Transverse colon (tissue), 4 donors: ENCODE data around the gene PLEKHG2. TPM values are rescaled to one million over a fixed set of nuclear protein-coding genes. Genes with fewer than 3 reads are reported as not detected.
"Not testable (repeated sequence)": the region's sequence is repeated elsewhere in the genome, so short reads cannot be mapped to it uniquely, and the experiment has no call there.

Experiments used
- DNase-seq: peaks from one replicate; pipeline ENCODE4 v3.0.0-alpha.2; 2019
- H3K27ac ChIP-seq, 4 donors: fragments of 200-600 bp; sonication (generic); 2 replicates each; pipeline ENCODE4 v1.5.1; 2016 to 2018; ENCODE audit warnings: inconsistent platforms in 4 of 4
- H3K27me3 ChIP-seq: fragments of 200-600 bp; sonication (generic); 2 replicates; pipeline ENCODE4 v1.5.1; 2017; ENCODE audit warnings: inconsistent platforms
- H3K36me3 ChIP-seq, 4 donors: fragments of 200-600 bp; sonication (generic); 2 replicates each; pipeline ENCODE4 v1.5.1; 2017 to 2019; ENCODE audit warnings: inconsistent platforms in 4 of 4
- H3K4me1 ChIP-seq, 4 donors: fragments of 200-600 bp; sonication (generic); 2 replicates each; pipeline ENCODE4 v1.5.1; 2017 to 2020; ENCODE audit warnings: inconsistent platforms in 4 of 4
- H3K4me3 ChIP-seq, 4 donors: fragments of 200-600 bp; sonication (generic); 1 replicate in 1 of 4; 2 replicates in 3 of 4; pipeline versions ENCODE4 v1.5.1 to v1.6.1; 2017 to 2019; ENCODE audit warnings: inconsistent platforms in 4 of 4
- H3K9me3 ChIP-seq, 2 donors: fragments of 200-600 bp; sonication (generic); 2 replicates each; pipeline ENCODE4 v1.5.1; 2017 to 2019; ENCODE audit warnings: inconsistent platforms in 2 of 2
- CTCF ChIP-seq, 5 experiments: fragments of 200-600 bp in 3 of 5; fragments of 450-650 bp in 2 of 5; sonication (generic) in 3 of 5; IDR thresholded peaks; 1 replicate in 2 of 5; 2 replicates in 3 of 5; pipeline ENCODE4 v1.5.1; 2016 to 2017; ENCODE audit warnings: antibody characterized with exemption in 5 of 5, inconsistent platforms in 3 of 5, mild to moderate bottlenecking in 2 of 5, moderate library complexity in 1 of 5
- EP300 ChIP-seq: sonication (generic); formaldehyde crosslinking; IDR thresholded peaks from one replicate; pipeline ENCODE4 v1.6.1; 2017; ENCODE audit warnings: antibody characterized with exemption, low read depth
- POLR2A ChIP-seq: fragments of 450-650 bp; IDR thresholded peaks from one replicate; pipeline ENCODE4 v1.6.1; 2016; ENCODE audit warnings: antibody characterized with exemption, mild to moderate bottlenecking, moderate library complexity
- POLR2AphosphoS5 ChIP-seq, 3 donors: sonication (generic); formaldehyde crosslinking; IDR thresholded peaks; one replicate each; pipeline ENCODE4 v1.6.1; 2016; ENCODE audit warnings: antibody characterized with exemption in 3 of 3
- WGBS, 2 donors: methylation state at CpG; one replicate each; pipeline ENCODE4 v1.1.5; 2018; ENCODE audit warnings: low coverage in 1 of 2; 5-methylcytosine and 5-hydroxymethylcytosine counted together
- in situ Hi-C, 4 donors: fragments of 200-750 bp; cut with MboI; loops; one replicate each; pipeline versions ENCODE4 v1.15.0 to v1.15.1; 2017; ENCODE audit warnings: low sequenced_read_pairs in 3 of 4, low pct_ligation_motif_present in 1 of 4, low pct_unique_long_range_greater_than_20kb in 1 of 4
- intact Hi-C: fragments of 100-400 bp; cut with DNase I; formaldehyde crosslinking; loops from one replicate; pipeline ENCODE4 v1.15.1; 2023; ENCODE audit warnings: low total_unique reads
- total RNA-seq, 4 donors: library from RNA; depleted of rRNA; stranded (reverse); fragments of >200 nt; gene quantifications; one replicate each; pipeline ENCODE4 v1.1.0, GENCODE V29; 2016

PLEKHG2 gene
- total RNA-seq, 4 donors from 2014 or later, result 6.1 to 27.7 (median 11.9) TPM

- peak; percentile 98 for DNase-seq
- Histone ChIP-seq H3K4me3 (peak within 1 kb of the TSS; percentile 61 to 95 (median 94)), H3K27me3 (no peaks in the 10 kb centered on the region), H3K36me3 (no peaks in the 10 kb centered on the region), H3K4me1 (peaks cover 13 to 43% (median 27%) of the 10 kb centered on the region in 4 donors), H3K27ac (peak within 1 kb of the TSS; percentile 88 to 98 (median 96)), H3K9me3 (no peaks in the 10 kb centered on the region)
- TF ChIP-seq CTCF (IDR thresholded peaks at IDR 0.05) (no peak), POLR2A (peak; percentile 96), POLR2AphosphoS5 (IDR thresholded peaks at IDR 0.05) (peak; percentile 97 to 99 (median 98)), EP300 (no peak)
- in situ Hi-C loops (loop anchor here in 2 of 4 donors (10.0 to 25.0 kb wide), 2 partner anchors 89 to 92 kb away; partner anchors contain the start of genes EID2B (in 2 of the 2) and EID2 (in 1 of the 2)), intact Hi-C loops (no loop called here)
- 0% methylated on average over 3 to 68 of the region's 68 CpGs for WGBS, 2 donors
Observed at GRCh38 chr19:39445196-39446111, 33.0 kb downstream of the PLEKHG2 start, which contains the start of gene SUPT5H. Gene SUPT5H (plus strand): TSS chr19:39445582. CDS start chr19:39445891, 309 bp downstream.

GRCh38 chr19:39446365-39447084 lies 34.1 kb downstream of the PLEKHG2 start:
- Histone ChIP-seq H3K4me1 (peaks cover 13 to 41% (median 28%) of the 10 kb centered on the region in 4 donors), H3K36me3 (no peaks in the 10 kb centered on the region), H3K27me3 (no peaks in the 10 kb centered on the region), H3K4me3 (peak overlapping the region; percentile 61 to 95 (median 94)), H3K27ac (peak overlapping the region; percentile 88 to 98 (median 96)), H3K9me3 (no peaks in the 10 kb centered on the region)
- TF ChIP-seq POLR2A (no peak), POLR2AphosphoS5 (IDR thresholded peaks at IDR 0.05) (no peak)
- 24 to 77% methylated on average over 2 to 16 of the region's 16 CpGs for WGBS, 2 donors
- no peak for DNase-seq
- intact Hi-C loops, result no loop called here
- in situ Hi-C loops, result loop anchor here in 2 of 4 donors (10.0 to 25.0 kb wide), 2 partner anchors 88 to 91 kb away; partner anchors contain the start of genes EID2B (in 2 of the 2) and EID2 (in 1 of the 2)

- H3K36me3 ChIP-seq, result peaks cover 0 to 6% (median under 1%) of the 10 kb centered on the region in 4 donors
- 67 to 69% methylated on average over 3 of the region's 3 CpGs for WGBS, 2 donors
- H3K27ac ChIP-seq, result no peak overlapping the region
- H3K4me3 ChIP-seq, result no peak overlapping the region
- H3K27me3 ChIP-seq, result no peaks in the 10 kb centered on the region
- no peak for TF ChIP-seq POLR2AphosphoS5 (IDR thresholded peaks at IDR 0.05)
- no peak for TF ChIP-seq EP300
- TF ChIP-seq CTCF (IDR thresholded peaks at IDR 0.05), result no peak
- TF ChIP-seq POLR2A, result no peak
- no peaks in the 10 kb centered on the region for H3K9me3 ChIP-seq
- in situ Hi-C loops, result loop anchor here in 2 of 4 donors (10.0 to 25.0 kb wide), 2 partner anchors 87 to 89 kb away; partner anchors contain the start of genes EID2B (in 2 of the 2) and EID2 (in 1 of the 2)
- intact Hi-C loops, result no loop called here
- H3K4me1 ChIP-seq, result peaks cover 13 to 41% (median 28%) of the 10 kb centered on the region in 4 donors
- DNase-seq, result no peak
Observed at GRCh38 chr19:39448271-39448670, 35.8 kb downstream of the PLEKHG2 start.

- intact Hi-C loops, result no loop called here
Observed at GRCh38 chr19:39449116-39449797, 36.8 kb downstream of the PLEKHG2 start.

GRCh38 chr19:39451257-39451656 lies 38.8 kb downstream of the PLEKHG2 start:
- H3K27me3 ChIP-seq, intact Hi-C loops, H3K9me3 ChIP-seq, H3K4me3 ChIP-seq, in situ Hi-C loops, H3K27ac ChIP-seq, DNase-seq: not testable (repeated sequence)
- 90 to 94% methylated on average over 3 to 8 of the region's 8 CpGs for WGBS, 2 donors
- Histone ChIP-seq H3K36me3 (peaks cover 0 to 21% (median 6%) of the 10 kb centered on the region in 4 donors), H3K4me1 (peaks cover 8 to 30% (median 22%) of the 10 kb centered on the region in 4 donors)

More at GRCh38 chr19:39449116-39449797, 36.8 kb downstream of the PLEKHG2 start:
- TF ChIP-seq POLR2A (no peak), POLR2AphosphoS5 (IDR thresholded peaks at IDR 0.05) (no peak), EP300 (no peak)
- H3K9me3 ChIP-seq, result no peaks in the 10 kb centered on the region
- WGBS, 2 donors, result 40 to 73% methylated on average over 1 to 8 of the region's 8 CpGs
- DNase-seq, result no peak
- H3K27me3 ChIP-seq, result no peaks in the 10 kb centered on the region
- no peak overlapping the region for H3K27ac ChIP-seq
- H3K36me3 ChIP-seq, result peaks cover 0 to 12% (median 5%) of the 10 kb centered on the region in 4 donors
- in situ Hi-C loops, result loop anchor here in 2 of 4 donors (10.0 to 25.0 kb wide), 2 partner anchors 86 to 88 kb away; partner anchors contain the start of genes EID2B (in 2 of the 2) and EID2 (in 1 of the 2)
- peaks cover 11 to 38% (median 27%) of the 10 kb centered on the region in 4 donors for H3K4me1 ChIP-seq
- H3K4me3 ChIP-seq, result no peak overlapping the region
